ENCODE data around the gene FAM20C.

GRCh38 chr7:258476-259190 is 66.3 kb downstream of the FAM20C start:
- TF ChIP-seq CTCF (conservative IDR thresholded peaks at IDR 0.05; ENCODE audit: low read depth, low read length) (no peak), EZH2 (IDR thresholded peaks at IDR 0.05; ENCODE audit: borderline replicate concordance, low read depth, low read length, poor library complexity, severe bottlenecking) (no peak)

Data from A673 (cell line).